Measurements from ENCODE around the gene SLC27A4.
"Not testable (repeated sequence)": the region's sequence is repeated elsewhere in the genome, so short reads cannot be mapped to it uniquely, and the experiment has no call there.

The SLC27A4 gene

DNA sequence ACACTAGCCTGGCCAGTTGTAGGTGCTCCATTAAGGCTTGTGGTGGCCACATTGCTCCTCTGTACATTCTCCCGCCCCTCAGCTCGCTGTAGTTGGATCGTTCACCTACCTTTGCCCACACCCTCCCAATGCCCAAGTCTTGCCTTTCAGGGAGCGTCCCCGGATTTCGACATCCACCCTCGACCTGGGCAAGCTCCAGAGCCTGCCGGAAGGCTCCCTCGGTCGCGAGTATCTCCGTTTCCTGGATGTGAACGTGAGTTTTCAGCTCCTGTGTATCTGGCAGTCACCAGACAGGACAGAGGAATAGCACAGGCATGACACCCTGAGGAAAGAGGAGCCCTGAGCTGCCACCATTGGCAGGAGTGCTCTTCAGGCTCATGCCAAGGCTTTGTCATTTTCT is 14.7 kb upstream of the SLC27A4 start:
- DNase-seq: no peak

DNA sequence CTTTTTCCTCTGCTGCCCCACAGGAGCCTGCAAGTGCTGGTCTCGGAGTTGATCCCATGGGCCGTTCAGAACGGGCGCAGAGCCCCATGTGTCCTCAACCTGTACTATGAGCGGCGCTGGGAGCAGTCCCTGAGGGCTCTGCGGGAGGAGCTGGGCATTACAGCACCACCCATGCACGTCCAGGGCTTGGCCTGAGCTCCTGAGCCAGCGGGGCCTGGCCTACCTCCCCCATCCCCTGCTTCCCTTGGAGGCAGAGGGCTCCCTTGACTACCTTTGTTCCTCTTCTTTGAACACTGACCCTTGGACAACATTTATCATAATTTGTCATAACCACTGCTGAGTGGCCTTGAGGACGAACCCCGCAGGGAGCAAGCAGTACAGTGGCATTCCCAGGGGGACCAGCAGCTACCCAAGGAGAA is 6.9 kb upstream of the SLC27A4 start:
- no peak for DNase-seq

DNA sequence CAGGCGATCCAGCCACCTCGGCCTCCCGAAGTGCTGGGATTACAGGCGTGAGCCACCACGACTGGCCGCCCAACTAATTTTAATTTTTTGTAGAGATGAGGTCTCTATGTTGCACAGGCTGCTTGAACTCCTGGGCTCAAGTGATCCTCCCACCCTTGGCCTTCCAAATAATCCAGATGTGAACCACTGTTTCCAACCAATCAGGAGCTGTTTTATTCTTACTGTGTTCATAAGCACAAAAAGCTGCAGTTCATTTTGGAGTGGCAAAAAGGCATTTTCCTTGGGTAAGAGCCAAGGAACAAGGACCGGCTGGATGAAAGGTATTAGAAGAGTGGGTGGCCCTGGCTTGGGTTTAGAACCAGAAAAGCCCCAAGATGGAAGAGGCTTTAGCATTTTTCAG is 5.2 kb upstream of the SLC27A4 start:
- no peak for DNase-seq

DNA sequence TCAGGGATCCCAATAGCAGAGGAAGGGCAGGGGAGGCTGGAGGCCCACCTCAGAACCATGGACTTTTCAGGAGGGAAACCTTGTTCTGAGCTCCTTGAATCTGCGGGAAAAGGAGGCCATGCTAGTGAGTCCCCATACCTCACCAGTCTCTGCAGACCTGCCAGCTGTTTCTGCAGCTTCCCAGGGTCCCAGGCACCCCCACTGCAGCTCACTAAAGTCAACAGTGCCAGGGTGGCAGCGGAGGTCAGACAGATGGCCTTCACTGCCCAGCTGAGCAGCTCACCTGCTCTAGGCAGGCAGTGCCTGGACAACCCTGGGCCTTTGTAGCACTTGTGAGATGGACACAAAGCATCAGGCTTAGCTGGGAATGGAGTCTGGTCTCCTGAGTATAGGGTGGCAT is 4.4 kb upstream of the SLC27A4 start:
- DNase-seq: no peak

DNA sequence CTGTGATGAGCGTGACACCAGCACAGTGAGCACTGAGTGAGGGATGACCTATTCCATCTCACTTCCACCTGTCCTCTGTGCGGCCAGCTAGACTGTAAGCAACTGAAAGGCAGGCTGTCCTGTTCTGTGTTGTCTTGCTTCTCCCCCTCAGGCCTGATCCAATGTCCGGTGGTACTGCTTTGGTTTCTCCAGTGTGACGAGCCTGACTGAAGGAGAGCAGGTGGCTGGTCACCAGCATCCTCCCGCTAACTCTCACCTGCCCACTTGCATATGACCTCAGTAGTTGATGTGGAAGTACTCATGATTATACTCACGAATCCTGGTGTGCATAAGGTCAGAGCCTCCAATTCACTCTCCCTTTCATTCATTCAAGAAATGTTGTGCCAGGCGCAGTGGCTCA is 2.4 kb upstream of the SLC27A4 start:
- DNase-seq: no peak

DNA sequence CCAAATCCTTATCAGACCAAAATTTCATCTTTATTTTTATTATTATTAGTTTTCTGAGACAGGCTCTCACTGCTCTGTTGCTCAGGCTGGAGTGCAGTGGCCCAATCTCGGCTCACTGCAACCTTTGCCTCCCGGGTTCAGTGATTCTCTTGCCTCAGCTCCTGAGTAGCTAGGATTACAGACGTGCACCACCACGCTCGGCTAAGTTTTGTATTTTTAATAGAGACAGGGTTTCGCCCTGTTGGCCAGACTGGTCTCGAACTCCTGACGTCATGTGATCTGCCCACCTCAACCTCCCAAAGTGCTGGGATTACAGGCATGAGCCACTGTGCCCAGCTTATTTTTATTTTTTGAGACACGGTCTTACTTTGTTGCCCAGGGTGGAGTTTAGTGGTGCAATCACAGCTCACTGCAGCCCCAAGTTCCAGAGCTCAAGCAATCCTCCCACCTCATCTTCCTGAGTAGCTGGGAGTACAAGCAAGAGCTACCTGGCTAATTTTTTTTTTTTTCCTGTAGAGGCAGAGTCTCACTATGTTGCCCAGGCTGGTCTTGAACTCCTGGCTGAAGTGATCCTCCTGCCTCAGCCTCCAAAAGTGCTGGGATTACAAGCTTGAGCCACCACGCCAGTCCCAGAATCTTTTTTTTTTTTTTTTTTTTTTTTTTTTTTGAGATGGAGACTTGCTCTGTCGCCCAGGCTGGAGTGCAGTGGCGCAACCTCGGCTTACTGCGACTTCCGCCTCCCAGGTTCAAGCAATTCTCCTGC is 1.3 kb upstream of the SLC27A4 start:
- not testable (repeated sequence) for DNase-seq

DNA sequence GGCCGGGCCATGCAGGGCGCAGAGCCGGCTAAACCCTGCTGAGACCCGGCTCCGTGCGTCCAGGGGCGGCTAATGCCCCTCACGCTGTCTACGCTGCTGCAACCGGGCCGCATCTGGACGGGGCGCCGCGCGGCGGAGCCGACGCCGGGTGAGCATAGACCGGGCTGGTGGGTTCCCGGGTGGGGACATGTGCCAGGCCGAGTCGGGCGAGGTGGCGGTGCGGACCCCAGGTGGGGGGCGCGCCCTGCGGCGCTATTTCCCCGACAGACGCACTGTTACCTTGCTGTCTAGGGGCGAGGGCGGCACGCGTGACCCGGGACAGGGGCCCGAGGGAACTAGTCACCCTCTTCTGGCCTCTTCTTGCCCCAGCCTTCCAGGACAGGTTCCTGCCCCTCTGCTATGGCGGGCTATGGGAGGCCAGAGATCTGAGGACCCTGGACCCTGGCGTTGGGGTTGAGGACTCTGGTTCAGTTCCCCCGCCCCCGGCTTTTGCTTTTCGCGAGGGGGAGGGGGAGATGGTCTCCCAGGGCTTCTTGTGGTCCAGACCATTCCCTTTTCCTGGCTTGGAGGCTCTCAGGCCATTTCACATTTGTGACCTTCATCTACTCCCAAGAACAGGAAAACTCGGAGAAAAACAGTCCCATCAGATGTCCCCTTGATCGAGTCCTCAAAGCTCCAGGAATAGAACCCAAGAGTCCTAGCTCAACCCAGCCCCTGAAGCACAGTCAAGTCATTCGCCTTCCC is 536 bp downstream of the SLC27A4 start:
- DNase-seq: no peak

DNA sequence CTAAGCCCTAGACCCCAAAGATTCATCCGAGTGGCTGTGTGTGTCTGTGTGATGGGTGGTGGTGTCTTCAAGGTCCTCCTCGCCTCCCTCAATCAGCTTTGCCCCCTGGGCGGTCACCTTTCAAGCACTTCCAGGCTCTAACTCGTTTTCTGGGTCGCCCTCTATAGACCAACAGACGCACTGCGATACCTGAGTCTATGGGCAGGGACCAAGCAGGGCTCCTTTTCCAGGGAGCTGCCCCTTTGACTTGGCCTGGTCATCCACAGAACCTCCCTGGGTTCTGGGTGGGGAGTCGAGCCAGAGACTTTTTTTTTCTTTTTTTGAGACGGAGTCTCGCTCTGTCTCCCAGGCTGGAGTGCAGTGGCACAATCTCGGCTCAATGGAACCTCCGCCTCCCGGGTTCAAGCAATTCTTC is 1.1 kb downstream of the SLC27A4 start:
- peak in 1 of 2 donors; percentile 12 for DNase-seq

DNA sequence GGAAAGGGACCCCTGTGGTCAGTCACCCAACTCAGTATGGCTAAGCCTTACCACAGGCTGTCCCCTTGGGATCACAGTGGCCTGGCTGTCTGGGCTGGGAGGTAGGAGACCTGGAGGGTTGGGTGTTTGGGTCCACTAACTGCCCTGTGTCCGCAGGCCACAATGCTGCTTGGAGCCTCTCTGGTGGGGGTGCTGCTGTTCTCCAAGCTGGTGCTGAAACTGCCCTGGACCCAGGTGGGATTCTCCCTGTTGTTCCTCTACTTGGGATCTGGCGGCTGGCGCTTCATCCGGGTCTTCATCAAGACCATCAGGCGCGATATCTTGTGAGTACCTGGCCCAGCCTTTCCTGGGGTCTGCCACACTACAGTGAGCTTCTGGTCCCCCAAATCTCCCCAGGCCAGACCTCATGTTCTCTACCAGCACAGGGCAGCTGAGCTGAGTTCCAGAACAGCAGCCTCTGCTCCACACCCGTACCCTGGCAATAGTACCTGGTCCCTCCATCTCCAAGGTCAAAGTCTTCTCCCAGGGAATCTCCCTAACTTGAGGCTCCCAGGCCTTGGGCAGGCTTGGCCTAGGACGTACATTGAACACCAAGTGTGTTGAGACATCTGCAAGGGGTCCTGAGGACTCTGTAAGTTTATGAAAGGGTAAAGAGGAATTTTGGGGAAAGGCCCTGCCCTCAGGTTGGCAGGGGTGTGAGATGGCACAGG is 2.8 kb downstream of the SLC27A4 start:
- no peak for DNase-seq

DNA sequence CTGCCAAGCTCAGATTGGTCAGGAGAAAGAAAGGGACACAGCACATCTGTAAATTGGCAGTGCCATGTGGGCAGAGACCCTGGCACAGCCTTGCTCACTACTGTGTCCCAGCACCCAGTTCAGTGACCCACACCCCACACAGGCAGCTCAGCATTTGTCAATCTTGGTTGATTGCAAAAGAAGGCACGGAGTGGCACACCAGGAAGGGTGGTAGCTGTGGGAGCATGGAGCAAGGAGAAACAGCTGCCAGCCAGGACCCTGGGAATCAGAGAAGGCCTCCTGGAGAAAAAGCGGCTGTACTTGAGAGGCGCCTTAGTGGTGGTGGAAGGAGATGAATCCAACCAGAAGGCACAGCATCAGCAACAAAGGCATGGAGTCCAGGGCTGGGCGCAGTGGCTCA is 3.5 kb downstream of the SLC27A4 start:
- DNase-seq: no peak

DNA sequence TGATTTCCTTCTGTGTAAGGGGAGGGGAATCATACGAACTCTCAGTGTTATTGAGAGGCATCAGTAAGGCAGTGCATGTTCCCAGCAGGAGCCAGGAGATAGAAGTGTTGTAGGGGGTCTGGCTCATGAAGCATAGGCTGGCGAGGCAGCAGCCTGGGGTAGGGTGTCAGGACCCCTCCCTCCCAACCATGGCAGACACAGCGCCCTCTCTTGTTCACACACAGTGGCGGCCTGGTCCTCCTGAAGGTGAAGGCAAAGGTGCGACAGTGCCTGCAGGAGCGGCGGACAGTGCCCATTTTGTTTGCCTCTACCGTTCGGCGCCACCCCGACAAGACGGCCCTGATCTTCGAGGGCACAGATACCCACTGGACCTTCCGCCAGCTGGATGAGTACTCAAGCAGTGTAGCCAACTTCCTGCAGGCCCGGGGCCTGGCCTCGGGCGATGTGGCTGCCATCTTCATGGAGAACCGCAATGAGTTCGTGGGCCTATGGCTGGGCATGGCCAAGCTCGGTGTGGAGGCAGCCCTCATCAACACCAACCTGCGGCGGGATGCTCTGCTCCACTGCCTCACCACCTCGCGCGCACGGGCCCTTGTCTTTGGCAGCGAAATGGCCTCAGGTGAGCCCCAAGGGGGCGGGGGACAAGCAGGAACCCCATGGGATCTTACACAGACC is 4.7 kb downstream of the SLC27A4 start:
- DNase-seq: no peak

DNA sequence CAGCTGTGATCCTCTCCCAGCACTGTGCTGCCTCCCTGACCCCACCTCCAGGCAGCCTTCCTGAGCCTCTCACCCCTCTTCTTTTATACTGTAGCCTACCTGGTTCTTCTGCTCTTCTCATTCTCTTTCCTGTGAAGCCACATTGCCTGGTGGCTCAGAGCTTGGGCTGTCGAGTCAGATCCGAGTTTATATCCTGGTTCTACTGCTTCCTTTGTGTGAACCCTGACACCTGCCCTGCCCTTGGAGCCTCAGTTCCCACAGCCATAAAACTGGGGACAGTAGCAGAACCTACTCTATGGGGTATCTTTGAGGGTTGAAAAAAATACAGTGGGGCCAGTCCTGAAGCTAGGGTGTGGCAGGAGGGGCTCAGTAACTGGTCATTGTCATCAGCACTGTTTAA is 8.8 kb downstream of the SLC27A4 start:
- no peak for DNase-seq

DNA sequence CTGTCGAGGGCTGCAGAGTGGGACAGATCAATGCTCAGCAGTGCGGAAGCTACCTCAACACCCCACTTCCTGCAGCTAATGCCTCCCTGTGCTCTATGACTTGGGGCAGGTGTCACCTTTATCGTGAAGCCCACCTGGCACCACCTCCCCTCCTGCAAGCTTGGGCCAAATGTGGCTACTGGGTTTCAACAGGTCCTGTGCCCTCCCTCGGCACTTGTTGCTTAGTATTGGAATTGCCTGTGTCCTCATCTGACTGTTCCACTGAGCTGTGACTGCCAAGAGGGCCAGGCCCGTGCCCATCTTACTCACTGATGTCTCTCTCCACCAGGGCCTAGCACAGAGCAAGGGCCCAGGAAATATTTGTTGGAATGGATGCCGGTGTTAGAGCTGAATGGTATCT is 9.4 kb downstream of the SLC27A4 start:
- no peak for DNase-seq

DNA sequence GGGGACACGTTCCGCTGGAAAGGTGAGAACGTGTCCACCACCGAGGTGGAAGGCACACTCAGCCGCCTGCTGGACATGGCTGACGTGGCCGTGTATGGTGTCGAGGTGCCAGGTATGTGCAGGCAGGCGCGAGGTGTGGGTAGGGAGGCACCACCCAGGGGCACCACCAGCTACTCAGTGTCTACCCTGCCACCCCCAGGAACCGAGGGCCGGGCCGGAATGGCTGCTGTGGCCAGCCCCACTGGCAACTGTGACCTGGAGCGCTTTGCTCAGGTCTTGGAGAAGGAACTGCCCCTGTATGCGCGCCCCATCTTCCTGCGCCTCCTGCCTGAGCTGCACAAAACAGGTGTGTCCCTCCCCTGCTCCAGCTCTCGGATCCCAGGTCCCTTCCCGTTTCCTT is 15.1 kb downstream of the SLC27A4 start:
- no peak for DNase-seq

DNA sequence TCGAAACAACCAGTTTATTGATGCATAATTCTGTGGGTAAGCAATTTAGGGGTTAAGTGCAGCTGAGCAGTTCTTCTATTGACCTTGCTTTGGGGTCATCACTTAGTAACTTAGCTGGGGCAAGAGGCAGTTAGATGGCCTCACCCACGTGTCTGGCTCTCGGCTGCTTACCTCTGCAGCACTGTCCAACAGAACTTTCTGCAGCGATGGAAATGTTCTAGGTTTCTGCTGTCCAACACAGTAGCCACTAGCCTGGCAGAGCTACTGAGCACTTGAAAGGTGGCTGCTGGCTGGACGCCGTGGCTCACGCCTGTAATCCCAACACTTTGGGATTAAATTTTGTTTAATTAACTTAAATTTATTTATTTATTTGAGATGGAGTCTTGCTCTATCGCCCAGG is 17.8 kb downstream of the SLC27A4 start:
- no peak for DNase-seq

DNA sequence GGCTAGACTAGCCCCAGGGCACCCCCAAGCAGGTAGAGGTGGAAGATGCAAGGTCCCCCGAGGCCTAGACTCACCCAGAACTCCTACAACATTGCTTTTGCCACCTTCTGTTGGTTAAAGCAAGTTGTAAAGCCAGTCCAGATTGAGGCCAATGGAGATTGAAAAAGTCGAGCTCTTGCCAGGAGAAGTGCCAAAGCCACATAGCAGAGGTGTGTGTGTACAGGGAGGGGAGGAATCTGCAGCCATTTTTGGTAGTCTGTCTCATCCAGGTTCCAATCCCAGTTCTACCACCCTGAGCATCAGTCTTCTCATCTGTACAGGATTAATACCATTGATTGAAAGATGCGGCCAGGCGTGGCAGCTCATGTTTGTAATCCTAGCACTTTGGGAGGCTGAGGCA is 18.5 kb downstream of the SLC27A4 start:
- no peak for DNase-seq

DNA sequence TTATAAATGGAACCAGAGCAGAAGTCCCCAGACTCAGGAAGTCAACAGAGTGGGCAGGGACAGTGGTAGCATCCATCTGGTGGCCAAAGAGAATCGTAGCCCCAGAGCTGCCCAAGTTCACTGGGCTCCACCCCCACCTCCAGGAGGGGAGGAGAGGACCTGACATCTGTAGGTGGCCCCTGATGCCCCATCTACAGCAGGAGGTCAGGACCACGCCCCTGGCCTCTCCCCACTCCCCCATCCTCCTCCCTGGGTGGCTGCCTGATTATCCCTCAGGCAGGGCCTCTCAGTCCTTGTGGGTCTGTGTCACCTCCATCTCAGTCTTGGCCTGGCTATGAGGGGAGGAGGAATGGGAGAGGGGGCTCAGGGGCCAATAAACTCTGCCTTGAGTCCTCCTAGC is 20.5 kb downstream of the SLC27A4 start:
- DNase-seq: no peak

DNA sequence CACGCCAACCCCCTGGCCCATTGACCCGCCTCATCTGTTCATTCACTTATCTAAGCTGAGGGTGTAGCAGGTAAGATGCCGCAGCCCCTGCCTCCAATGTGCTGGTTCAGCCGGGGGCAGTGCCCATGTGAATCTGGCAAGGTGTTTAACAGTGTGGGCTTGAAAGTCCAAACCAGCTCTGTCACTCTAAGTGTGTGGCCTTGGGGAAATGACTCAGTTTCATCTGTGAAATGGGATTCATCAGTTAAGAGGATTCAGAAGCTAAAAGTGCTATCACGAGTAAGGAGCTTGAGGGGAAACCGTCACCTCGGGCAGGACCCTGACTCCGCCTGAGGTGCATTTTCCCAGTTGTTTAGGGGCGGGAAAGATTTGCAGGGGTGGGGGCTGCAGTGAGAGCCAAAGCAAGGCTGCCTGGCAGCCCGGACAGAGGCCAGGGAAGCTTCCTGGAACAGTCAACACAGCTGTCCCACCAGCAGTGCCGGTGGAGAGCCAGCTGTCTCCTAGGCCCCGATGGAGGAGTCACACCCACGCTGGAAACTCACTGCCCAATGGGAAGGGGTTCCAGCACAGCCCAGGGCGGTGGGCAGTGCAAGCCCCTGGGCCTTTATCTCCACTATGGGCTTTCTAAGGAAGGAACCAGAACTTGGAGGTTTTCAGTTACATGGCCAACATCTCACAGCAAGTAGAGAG is 21.1 kb downstream of the SLC27A4 start:
- no peak for DNase-seq

DNA sequence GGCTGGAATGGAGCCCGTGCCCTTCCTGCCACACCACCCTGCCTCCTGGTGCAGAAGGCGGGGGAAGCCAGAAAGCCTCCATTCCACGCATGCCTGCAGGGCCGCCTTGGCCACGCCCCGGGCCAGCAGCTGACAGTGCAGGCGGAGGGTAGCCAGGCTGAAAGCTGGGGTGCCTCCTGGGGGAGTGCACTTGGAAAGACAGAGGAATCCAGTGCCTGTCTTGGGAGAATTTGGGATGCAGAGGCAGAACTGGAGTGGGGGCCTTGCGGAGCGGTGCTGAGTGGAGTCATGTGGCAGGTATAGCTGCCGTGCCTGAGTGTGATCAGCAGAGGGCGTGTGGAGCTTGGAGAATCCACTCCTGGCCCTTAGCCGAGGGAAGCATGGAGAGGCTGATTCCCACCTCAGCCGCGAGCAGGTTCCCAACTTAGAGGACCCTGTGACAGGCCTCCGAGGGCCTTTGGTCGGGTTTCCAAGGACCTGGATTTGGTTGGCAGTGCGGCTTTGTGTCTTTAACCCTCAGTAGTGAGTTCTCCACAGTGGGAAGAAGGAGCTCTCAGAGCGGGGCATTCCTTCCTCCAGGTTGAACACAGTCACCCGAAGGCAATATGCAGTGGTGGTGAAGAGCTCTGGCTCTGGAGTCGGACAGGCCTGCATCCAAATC is 21.8 kb downstream of the SLC27A4 start:
- peak; percentile 86 to 88 for DNase-seq

DNA sequence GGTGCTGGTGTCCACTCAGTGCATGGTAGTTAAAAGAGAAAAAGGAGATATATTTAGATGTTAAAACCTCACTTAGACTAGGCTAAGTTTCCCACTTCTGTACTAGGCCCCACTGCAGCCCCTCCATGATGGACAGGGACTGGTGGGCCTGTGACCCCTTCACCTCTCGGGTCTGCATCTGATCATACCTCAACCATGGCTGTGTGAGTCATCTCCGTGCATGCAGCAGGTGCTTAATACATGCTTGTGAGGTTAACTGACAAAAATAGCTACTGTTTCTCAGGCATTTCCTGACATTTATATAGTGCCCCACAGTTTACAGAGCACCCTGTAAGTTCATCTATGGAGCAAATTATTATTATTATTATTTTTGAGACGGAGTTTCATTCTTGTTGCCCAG is 22.4 kb downstream of the SLC27A4 start:
- DNase-seq: no peak

DNA sequence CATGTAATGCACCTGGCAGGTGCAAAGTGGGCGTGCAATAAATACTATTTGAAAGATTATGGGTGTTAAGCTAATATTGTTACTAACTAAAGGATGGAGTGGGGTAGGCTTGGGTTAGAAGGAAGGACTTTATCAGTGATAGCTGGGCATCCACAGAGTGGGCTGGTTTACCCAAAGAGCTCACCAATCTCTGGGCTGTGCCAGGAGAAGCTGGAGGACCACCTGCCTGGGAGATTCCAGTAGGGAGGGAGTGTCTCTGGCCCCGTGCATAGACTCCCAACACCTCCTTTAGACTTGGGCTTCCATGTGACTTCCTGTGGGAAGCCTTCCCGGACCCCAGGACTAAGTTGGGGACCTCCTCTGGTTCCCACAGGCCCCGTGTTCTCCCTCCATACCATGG is 25.2 kb downstream of the SLC27A4 start:
- no peak for DNase-seq
